RWPE1 (cell line): ENCODE data around the gene ANKRD35.
"Not testable (repeated sequence)": the region's sequence is repeated elsewhere in the genome, so short reads cannot be mapped to it uniquely, and the experiment has no call there.

Experiments
- CTCF ChIA-PET: fragments of 350-600 bp; sonication (Branson Sonifier 250); formaldehyde crosslinking; extraction: SDS; loops from one replicate; lab custom pipeline; 2021; lab: Yijun Ruan, JAX
- POLR2A ChIA-PET: fragments of 400-600 bp; formaldehyde crosslinking; extraction: SDS; loops from one replicate; lab custom pipeline; 2020; ENCODE audit warnings: antibody characterized with exemption; ENCODE audit not compliant: low non-redundant PET; lab: Yijun Ruan, JAX
- DNase-seq: peaks from one replicate; pipeline ENCODE4 v3.0.0; 2012; ENCODE audit warnings: low spot score
- H3K27ac ChIP-seq: fragments of 450-650 bp; 2 replicates; pipeline ENCODE4 v1.5.1; 2017
- TF ChIP-seq, protein P1 (sequence below): fragments of 450-650 bp; conservative IDR thresholded peaks from 2 replicates; pipeline ENCODE4 v1.5.1; 2017; ENCODE audit warnings: low read depth, mild to moderate bottlenecking

Gene ANKRD35

DNA sequence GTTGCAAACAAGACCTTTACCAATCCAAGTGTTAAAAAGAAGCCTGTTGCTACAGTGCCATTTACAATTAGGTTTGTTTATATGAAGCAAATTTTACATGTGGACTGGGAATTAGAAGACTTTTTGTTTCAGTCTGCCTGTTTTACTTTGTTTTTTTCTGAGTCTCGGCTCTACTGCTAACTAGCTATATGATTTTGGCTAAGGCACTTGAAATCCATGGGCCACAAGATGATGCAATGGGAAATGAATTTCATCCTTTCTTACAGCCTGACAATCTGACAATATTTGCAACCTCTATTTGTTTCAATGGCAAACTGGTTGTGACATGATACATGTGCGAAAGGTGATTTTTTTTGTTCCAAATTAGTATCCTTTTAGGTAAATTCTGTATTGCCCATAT, 36.6 kb upstream of the ANKRD35 start:
- no peak for DNase-seq
- peak overlapping the region; percentile 51 for H3K27ac ChIP-seq
- POLR2A ChIA-PET = no interaction called here
- TF ChIP-seq, protein P1, sequence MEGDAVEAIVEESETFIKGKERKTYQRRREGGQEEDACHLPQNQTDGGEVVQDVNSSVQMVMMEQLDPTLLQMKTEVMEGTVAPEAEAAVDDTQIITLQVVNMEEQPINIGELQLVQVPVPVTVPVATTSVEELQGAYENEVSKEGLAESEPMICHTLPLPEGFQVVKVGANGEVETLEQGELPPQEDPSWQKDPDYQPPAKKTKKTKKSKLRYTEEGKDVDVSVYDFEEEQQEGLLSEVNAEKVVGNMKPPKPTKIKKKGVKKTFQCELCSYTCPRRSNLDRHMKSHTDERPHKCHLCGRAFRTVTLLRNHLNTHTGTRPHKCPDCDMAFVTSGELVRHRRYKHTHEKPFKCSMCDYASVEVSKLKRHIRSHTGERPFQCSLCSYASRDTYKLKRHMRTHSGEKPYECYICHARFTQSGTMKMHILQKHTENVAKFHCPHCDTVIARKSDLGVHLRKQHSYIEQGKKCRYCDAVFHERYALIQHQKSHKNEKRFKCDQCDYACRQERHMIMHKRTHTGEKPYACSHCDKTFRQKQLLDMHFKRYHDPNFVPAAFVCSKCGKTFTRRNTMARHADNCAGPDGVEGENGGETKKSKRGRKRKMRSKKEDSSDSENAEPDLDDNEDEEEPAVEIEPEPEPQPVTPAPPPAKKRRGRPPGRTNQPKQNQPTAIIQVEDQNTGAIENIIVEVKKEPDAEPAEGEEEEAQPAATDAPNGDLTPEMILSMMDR = no peak
- CTCF ChIA-PET = interaction anchor here (0.6 to 1.5 kb wide), 2 partner anchors 76 to 85 kb away, joined by 3 to 5 read pairs; partner anchors contain the start of gene NUDT17

DNA sequence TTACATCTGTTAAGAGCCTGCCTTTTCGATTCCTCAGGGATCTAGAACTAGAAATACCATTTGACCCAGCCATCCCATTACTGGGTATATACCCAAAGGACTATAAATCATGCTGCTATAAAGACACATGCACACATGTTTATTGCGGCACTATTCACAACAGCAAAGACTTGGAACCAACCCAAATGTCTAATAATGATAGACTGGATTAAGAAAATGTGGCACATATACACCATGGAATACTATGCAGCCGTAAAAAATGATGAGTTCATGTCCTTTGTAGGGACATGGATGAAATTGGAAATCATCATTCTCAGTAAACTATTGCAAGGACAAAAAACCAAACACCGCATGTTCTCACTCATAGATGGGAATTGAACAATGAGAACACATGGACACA, 34.6 kb upstream of the ANKRD35 start:
- H3K27ac ChIP-seq = peak overlapping the region; percentile 92
- DNase-seq, POLR2A ChIA-PET: not testable (repeated sequence)
- CTCF ChIA-PET = interaction anchor here (0.6 to 0.7 kb wide), 2 partner anchors 29 to 75 kb away, joined by 4 to 5 read pairs; partner anchors contain the start of gene NUDT17

DNA sequence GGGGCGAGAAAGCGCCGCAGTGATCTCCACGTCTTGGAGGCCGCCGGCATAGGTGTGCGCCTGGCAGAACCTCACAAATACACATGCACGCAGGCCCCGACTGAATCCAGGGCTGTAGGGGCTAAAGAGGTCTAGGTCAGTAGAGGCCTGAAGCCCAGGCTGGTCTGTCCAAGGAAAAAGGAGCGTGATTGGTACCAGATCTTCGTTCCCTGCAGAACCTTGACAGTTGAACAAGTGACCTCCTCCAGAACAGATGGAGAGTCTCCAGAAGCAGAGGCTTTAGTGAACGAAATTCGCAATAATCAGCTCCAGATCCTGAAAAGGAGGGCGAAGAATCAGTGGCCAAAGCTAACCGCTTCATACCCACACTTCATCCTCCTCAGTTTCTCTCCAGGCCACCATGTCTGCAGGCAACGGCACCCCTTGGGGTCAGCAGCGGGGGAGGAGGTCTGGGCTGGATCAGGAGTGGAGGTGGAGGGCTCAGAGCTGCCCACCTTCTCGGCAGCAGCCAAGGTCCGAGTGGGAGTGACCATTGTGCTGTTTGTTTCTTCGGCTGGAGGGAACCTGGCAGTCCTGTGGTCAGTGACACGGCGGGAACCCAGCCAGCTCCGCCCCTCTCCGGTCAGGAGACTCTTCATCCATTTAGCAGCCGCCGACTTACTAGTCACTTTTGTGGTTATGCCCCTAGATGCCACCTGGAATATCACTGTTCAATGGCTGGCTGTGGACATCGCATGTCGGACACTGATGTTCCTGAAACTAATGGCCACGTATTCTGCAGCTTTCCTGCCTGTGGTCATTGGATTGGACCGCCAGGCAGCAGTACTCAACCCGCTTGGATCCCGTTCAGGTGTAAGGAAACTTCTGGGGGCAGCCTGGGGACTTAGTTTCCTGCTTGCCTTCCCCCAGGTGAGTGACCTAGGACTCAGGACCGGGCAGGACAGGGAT, 33.6 kb upstream of the ANKRD35 start:
- ChIA-PET CTCF (interaction anchor here (0.6 to 1.7 kb wide), 4 partner anchors 9 to 116 kb away, joined by 3 to 6 read pairs (median 4); partner anchors contain the start of genes ITGA10 and NUDT17), POLR2A (no interaction called here)
- DNase-seq = peak; percentile 39
- peak overlapping the region; percentile 92 for H3K27ac ChIP-seq
- TF ChIP-seq, protein P1 = no peak

DNA sequence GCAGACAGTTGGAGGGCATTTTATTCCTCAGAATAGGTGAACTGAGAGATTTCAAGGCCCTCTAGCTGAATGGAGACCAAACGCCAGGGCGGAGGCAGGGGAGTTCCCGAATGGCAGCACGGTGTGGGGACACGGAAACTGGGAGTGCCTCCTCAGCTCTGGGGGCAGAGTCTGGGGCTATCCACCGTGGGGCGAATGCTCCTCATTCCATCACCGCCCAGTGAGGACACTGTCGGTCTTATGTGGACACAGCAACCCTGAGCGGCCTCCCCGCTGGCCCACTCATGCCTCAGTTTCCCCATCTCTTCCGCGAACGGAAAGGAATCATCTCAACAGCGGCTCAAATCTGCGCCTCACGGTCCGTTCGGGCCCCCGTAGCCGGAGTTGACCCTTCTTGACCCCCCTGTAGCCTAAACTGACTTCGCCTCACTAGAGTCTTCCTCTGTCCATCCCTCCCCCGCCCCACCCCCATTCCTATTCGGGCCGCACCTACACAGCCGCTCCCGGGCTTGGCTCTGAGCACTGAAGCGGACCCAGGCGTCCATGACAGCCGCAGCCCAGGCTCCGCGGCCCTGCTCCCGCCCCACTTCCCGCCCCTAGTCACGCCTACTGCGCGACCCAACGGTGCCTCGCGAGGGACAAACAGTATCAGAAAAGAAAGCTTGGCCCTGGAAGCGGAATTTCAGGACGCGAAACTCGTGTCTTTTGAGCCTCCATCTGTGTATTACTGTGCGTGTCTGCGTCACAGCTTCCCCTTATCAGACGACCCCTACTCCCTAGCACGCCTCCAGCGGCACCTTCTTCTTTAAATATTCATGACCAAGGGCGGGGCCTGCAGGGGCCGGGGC, 32.7 kb upstream of the ANKRD35 start, which contains the start of gene PEX11B:
Gene PEX11B, minus strand, starts transcription at position 574 of the 848 bp plus-strand sequence. Its CDS starts 29 bp downstream, at position 545.
- H3K27ac ChIP-seq = peak within 1 kb of the TSS; percentile 92
- ChIA-PET CTCF (interaction anchor here (1.1 to 1.7 kb wide), 3 partner anchors 9 to 73 kb away, joined by 3 to 6 read pairs (median 4); partner anchors contain the start of genes ITGA10, NUDT17 and RBM8A), POLR2A (no interaction called here)
- DNase-seq = peak; percentile 87
- TF ChIP-seq, protein P1 = no peak

DNA sequence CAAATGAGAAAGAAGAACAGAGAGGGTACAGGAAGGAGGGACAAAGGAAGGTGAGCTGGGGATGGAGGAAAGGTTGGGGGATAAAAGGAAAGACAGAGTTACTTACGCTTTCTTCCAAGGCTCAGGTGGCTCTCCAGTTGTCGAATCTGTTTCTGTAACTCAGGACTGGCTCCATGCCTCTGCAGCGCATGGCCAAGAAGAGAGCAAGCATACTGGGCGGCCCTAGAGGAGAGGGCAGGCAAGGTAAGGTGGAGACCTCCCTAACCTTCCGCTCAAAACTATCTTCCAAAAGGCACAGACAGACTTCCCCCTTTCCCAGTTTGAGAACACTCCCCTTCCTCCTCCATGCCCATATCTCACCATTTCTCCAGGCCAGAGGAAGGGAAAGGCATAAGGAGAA, 31.9 kb upstream of the ANKRD35 start:
- ChIA-PET POLR2A (no interaction called here), CTCF (interaction anchor here (1.1 kb wide), 1 partner anchor 10 kb away, joined by 4 read pairs; the partner anchor contains the start of gene RBM8A)
- TF ChIP-seq, protein P1 = no peak
- H3K27ac ChIP-seq = peak overlapping the region; percentile 92
- DNase-seq = no peak

DNA sequence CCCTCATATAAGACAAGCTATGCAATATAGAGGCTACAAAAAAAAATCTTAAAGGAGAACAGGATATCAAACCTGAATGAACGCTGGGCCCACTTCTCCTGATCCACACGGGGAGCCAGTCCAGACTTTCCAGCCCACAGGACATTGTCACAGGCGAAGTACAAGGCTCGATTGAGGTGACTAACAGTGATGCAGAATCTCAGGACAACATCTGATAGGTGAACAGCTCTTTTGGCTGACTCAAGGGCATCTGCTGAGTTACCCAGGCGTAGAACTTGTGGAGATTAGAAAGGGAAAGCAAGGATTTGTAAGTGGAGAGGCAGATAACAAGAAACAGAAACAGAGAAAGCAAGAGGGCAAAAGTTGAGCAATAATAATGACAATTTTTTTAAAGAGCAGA, 31.1 kb upstream of the ANKRD35 start:
- H3K27ac ChIP-seq = peak overlapping the region; percentile 92
- no peak for DNase-seq
- TF ChIP-seq, protein P1 = no peak
- POLR2A ChIA-PET = no interaction called here
- CTCF ChIA-PET = interaction anchor here (0.8 to 2.0 kb wide), 2 partner anchors 25 to 71 kb away, joined by 3 to 8 read pairs; partner anchors contain the start of gene NUDT17
